GM12878 (cell line): ENCODE data around the gene OGFOD3. TPM values are rescaled to one million over a fixed set of nuclear protein-coding genes. Genes with fewer than 3 reads are reported as not detected.

Source experiments
- ATF7 ChIP-seq: fragments of 450-650 bp; IDR thresholded peaks from 2 replicates; pipeline ENCODE4 v1.6.1; 2016; ENCODE audit warnings: low read depth, mild to moderate bottlenecking
- CBX3 ChIP-seq: fragments of 200-600 bp; sonication (generic); IDR thresholded peaks from 2 replicates; pipeline ENCODE4 v1.6.1; 2016; ENCODE audit warnings: low read depth, borderline replicate concordance
- CHD4 ChIP-seq: fragments of 200-600 bp; sonication (generic); IDR thresholded peaks from 2 replicates; pipeline ENCODE4 v1.6.1; 2016; ENCODE audit warnings: mild to moderate bottlenecking
- EED ChIP-seq: sonication (generic); IDR thresholded peaks from 2 replicates; pipeline ENCODE4 v1.6.1; 2016; ENCODE audit warnings: antibody characterized with exemption, low read depth
- EZH2 ChIP-seq: IDR thresholded peaks from 2 replicates; pipeline ENCODE4 v1.6.1; 2012; ENCODE audit warnings: low read depth, mild to moderate bottlenecking, control low read depth, inconsistent platforms, low read length, borderline replicate concordance; ENCODE audit not compliant: control insufficient read depth
- FOXM1 ChIP-seq: IDR thresholded peaks from 2 replicates; pipeline ENCODE4 v1.6.1; 2012; ENCODE audit warnings: low read depth, mild to moderate bottlenecking, inconsistent platforms, low read length, moderate library complexity
- IRF4 ChIP-seq: IDR thresholded peaks from 2 replicates; pipeline ENCODE4 v1.6.1; 2011; ENCODE audit warnings: low read depth, low read length
- MEF2A ChIP-seq: IDR thresholded peaks from 2 replicates; pipeline ENCODE4 v1.6.1; 2011; ENCODE audit warnings: low read depth, mild to moderate bottlenecking, low read length, moderate library complexity; ENCODE audit not compliant: insufficient read depth
- RCOR1 ChIP-seq: conservative IDR thresholded peaks from 2 replicates; pipeline ENCODE4 v1.6.1; 2012; ENCODE audit warnings: low read depth, low read length, improper control_type of control experiment
- SIX5 ChIP-seq: IDR thresholded peaks from 2 replicates; pipeline ENCODE4 v1.6.1; 2011; ENCODE audit warnings: mild to moderate bottlenecking, low read depth, low read length, moderate library complexity; ENCODE audit not compliant: severe bottlenecking
- SMC3 ChIP-seq: IDR thresholded peaks from 2 replicates; pipeline ENCODE4 v1.6.1; 2011; ENCODE audit warnings: low read length, improper control_type of control experiment, borderline replicate concordance
- ZSCAN29 ChIP-seq: fragments of 450-650 bp; IDR thresholded peaks from 2 replicates; pipeline ENCODE4 v1.6.1; 2017; ENCODE audit warnings: mild to moderate bottlenecking, moderate library complexity
- ZZZ3 ChIP-seq: IDR thresholded peaks from 2 replicates; pipeline ENCODE4 v1.6.1; 2011; ENCODE audit warnings: low read depth; ENCODE audit not compliant: control insufficient read depth, insufficient read length
- polyA plus RNA-seq, 11 experiments: library from polyadenylated mRNA; depleted of rRNA in 4 of 11; unstranded in 6 of 11; stranded (reverse) in 5 of 11; fragments of >200 nt; fragmentation: Nextera tagmentation in 4 of 11; fragmentation: Illumina TruSeq in 1 of 11; extraction: Ambion mirVana in 4 of 11; extraction: Trizol in 1 of 11; gene quantifications; 1 replicate in 1 of 11; 2 replicates in 10 of 11; pipeline versions ENCODE4 v1.2.1 to v1.2.3, GENCODE V29; 2011 to 2016; ENCODE audit warnings: inconsistent platforms in 2 of 11, missing spikeins in 2 of 11, low read depth in 1 of 11
- total RNA-seq, 4 experiments: library from RNA; depleted of rRNA in 3 of 4; stranded (reverse); fragments of >200 nt in 3 of 4; fragmentation: Illumina TruSeq in 1 of 4; extraction: Trizol in 1 of 4; gene quantifications; 2 replicates each; pipeline versions ENCODE4 v1.2.1 to v1.2.3, GENCODE V29; 2013 to 2021
- TF ChIP-seq, protein P1 (sequence below): IDR thresholded peaks from 2 replicates; pipeline ENCODE4 v1.6.1; 2011; ENCODE audit warnings: borderline replicate concordance, low read depth, mild to moderate bottlenecking, moderate library complexity, mixed read lengths, low read length; ENCODE audit not compliant: insufficient read depth; ENCODE audit errors: extremely low read length
- TF ChIP-seq, protein P2 (sequence below): fragments of 450-650 bp; IDR thresholded peaks from 2 replicates; pipeline ENCODE4 v1.6.1; 2014; ENCODE audit warnings: mild to moderate bottlenecking
- TF ChIP-seq, protein P3 (sequence below): IDR thresholded peaks from 2 replicates; pipeline ENCODE4 v1.6.1; 2012; ENCODE audit warnings: low read length, inconsistent platforms
- TF ChIP-seq, protein P4 (sequence below): fragments of 450-650 bp; IDR thresholded peaks from 2 replicates; pipeline ENCODE4 v1.6.1; 2018; ENCODE audit warnings: borderline replicate concordance, mild to moderate bottlenecking; ENCODE audit not compliant: partially characterized antibody
- TF ChIP-seq, protein P5 (sequence below): fragments of 450-650 bp; formaldehyde crosslinking; IDR thresholded peaks from 2 replicates; pipeline ENCODE4 v1.4.0; 2022; ENCODE audit warnings: mild to moderate bottlenecking, moderate library complexity
- TF ChIP-seq, protein P6 (sequence below): IDR thresholded peaks from 2 replicates; pipeline ENCODE4 v1.6.1; 2012; ENCODE audit warnings: low read depth, low read length, improper control_type of control experiment
- TF ChIP-seq, protein P7 (sequence below): IDR thresholded peaks from 2 replicates; pipeline ENCODE4 v1.6.1; 2011; ENCODE audit warnings: low read depth, mild to moderate bottlenecking, low read length, moderate library complexity, borderline replicate concordance; ENCODE audit errors: extremely low read depth

OGFOD3 gene
- total and polyA plus RNA-seq, 10 of the 15 experiments (the other 5 are each of a cell fraction or from before 2014, with no cell fraction given), result 0.48 to 28.4 (median 18.3) TPM

DNA sequence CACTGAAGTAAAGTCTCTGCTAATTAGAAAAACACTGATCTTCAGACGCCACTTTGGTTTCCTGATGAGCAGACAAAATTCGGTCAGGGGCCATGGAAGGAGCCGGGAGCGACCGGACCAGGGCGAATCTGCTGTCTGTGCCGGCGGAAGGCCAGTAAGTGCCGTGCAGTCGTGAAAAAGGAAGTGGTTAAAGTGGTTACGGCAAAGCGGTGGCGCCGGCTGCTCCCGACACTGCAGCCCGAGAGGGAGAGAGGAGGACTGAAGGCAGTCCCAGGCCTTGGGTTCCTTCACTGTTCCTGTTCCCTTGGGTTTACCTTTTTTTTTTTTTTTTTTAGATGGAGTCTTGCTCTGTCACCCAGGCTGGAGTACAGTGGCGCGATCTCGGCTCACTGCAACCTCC is 17.6 kb downstream of the OGFOD3 start (continued):
- TF ChIP-seq, protein P1, sequence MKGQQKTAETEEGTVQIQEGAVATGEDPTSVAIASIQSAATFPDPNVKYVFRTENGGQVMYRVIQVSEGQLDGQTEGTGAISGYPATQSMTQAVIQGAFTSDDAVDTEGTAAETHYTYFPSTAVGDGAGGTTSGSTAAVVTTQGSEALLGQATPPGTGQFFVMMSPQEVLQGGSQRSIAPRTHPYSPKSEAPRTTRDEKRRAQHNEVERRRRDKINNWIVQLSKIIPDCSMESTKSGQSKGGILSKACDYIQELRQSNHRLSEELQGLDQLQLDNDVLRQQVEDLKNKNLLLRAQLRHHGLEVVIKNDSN, result no peak
- TF ChIP-seq ZZZ3 (no peak), CBX3 (no peak), EED (peak; percentile 77), RCOR1 (no peak), IRF4 (no peak), ZSCAN29 (no peak), FOXM1 (no peak), CHD4 (no peak), SMC3 (no peak), ATF7 (no peak), EZH2 (no peak), MEF2A (no peak), SIX5 (no peak)
- TF ChIP-seq, protein P2, sequence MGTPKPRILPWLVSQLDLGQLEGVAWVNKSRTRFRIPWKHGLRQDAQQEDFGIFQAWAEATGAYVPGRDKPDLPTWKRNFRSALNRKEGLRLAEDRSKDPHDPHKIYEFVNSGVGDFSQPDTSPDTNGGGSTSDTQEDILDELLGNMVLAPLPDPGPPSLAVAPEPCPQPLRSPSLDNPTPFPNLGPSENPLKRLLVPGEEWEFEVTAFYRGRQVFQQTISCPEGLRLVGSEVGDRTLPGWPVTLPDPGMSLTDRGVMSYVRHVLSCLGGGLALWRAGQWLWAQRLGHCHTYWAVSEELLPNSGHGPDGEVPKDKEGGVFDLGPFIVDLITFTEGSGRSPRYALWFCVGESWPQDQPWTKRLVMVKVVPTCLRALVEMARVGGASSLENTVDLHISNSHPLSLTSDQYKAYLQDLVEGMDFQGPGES, result no peak
- TF ChIP-seq, protein P3, sequence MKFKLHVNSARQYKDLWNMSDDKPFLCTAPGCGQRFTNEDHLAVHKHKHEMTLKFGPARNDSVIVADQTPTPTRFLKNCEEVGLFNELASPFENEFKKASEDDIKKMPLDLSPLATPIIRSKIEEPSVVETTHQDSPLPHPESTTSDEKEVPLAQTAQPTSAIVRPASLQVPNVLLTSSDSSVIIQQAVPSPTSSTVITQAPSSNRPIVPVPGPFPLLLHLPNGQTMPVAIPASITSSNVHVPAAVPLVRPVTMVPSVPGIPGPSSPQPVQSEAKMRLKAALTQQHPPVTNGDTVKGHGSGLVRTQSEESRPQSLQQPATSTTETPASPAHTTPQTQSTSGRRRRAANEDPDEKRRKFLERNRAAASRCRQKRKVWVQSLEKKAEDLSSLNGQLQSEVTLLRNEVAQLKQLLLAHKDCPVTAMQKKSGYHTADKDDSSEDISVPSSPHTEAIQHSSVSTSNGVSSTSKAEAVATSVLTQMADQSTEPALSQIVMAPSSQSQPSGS, result no peak
- TF ChIP-seq, protein P4, sequence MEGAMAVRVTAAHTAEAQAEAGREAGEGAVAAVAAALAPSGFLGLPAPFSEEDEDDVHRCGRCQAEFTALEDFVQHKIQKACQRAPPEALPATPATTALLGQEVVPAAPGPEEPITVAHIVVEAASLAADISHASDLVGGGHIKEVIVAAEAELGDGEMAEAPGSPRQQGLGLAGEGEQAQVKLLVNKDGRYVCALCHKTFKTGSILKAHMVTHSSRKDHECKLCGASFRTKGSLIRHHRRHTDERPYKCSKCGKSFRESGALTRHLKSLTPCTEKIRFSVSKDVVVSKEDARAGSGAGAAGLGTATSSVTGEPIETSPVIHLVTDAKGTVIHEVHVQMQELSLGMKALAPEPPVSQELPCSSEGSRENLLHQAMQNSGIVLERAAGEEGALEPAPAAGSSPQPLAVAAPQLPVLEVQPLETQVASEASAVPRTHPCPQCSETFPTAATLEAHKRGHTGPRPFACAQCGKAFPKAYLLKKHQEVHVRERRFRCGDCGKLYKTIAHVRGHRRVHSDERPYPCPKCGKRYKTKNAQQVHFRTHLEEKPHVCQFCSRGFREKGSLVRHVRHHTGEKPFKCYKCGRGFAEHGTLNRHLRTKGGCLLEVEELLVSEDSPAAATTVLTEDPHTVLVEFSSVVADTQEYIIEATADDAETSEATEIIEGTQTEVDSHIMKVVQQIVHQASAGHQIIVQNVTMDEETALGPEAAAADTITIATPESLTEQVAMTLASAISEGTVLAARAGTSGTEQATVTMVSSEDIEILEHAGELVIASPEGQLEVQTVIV, result peak; percentile 92
- TF ChIP-seq, protein P5, sequence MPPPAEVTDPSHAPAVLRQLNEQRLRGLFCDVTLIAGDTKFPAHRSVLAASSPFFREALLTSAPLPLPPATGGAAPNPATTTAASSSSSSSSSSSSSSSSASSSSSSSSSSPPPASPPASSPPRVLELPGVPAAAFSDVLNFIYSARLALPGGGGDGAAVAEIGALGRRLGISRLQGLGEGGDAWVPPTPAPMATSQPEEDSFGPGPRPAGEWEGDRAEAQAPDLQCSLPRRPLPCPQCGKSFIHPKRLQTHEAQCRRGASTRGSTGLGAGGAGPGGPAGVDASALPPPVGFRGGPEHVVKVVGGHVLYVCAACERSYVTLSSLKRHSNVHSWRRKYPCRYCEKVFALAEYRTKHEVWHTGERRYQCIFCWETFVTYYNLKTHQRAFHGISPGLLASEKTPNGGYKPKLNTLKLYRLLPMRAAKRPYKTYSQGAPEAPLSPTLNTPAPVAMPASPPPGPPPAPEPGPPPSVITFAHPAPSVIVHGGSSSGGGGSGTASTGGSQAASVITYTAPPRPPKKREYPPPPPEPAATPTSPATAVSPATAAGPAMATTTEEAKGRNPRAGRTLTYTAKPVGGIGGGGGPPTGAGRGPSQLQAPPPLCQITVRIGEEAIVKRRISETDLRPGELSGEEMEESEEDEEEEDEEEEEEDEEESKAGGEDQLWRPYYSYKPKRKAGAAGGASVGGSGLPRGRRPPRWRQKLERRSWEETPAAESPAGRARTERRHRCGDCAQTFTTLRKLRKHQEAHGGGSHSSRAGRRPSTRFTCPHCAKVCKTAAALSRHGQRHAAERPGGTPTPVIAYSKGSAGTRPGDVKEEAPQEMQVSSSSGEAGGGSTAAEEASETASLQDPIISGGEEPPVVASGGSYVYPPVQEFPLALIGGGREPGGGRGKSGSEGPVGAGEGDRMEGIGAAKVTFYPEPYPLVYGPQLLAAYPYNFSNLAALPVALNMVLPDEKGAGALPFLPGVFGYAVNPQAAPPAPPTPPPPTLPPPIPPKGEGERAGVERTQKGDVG (CRISPR knock-in tag), result no peak
- TF ChIP-seq, protein P6, sequence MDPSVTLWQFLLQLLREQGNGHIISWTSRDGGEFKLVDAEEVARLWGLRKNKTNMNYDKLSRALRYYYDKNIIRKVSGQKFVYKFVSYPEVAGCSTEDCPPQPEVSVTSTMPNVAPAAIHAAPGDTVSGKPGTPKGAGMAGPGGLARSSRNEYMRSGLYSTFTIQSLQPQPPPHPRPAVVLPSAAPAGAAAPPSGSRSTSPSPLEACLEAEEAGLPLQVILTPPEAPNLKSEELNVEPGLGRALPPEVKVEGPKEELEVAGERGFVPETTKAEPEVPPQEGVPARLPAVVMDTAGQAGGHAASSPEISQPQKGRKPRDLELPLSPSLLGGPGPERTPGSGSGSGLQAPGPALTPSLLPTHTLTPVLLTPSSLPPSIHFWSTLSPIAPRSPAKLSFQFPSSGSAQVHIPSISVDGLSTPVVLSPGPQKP, result no peak
- TF ChIP-seq, protein P7, sequence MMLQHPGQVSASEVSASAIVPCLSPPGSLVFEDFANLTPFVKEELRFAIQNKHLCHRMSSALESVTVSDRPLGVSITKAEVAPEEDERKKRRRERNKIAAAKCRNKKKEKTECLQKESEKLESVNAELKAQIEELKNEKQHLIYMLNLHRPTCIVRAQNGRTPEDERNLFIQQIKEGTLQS, result no peak
